Naive thymus-derived CD4-positive, alpha-beta T cell (primary cell): ENCODE results near the gene ERAP2. TPM values are rescaled to one million over a fixed set of nuclear protein-coding genes. Genes with fewer than 3 reads are reported as not detected.
"Not testable (repeated sequence)": the region's sequence is repeated elsewhere in the genome, so short reads cannot be mapped to it uniquely, and the experiment has no call there.

ENCODE experiments used
- ATAC-seq: fragments of 150-1000 bp; cut with Tn5 transposase; 2 replicates; pipeline ENCODE4 v1.10.0; 2021; ENCODE audit warnings: mild to moderate bottlenecking, moderate library complexity
- CTCF ChIA-PET: fragments of 350-600 bp; sonication (Branson Sonifier 250); formaldehyde crosslinking; loops from one replicate; lab custom pipeline; 2021; ENCODE audit warnings: antibody characterized with exemption; lab: Charles Lee
- POLR2A ChIA-PET: fragments of 350-600 bp; sonication (Branson Sonifier 250); formaldehyde crosslinking; loops from one replicate; lab custom pipeline; 2021; ENCODE audit warnings: antibody characterized with exemption, inconsistent platforms; lab: Charles Lee
- DNase-seq, 9 donors: peaks; one replicate each; pipeline versions ENCODE4 v3.0.0 to v3.0.0-alpha.2; 2020 to 2022; ENCODE audit warnings: mixed read lengths in 1 of 9
- H3K27ac ChIP-seq: one replicate; pipeline ENCODE4 v1.7.0; 2013; ENCODE audit warnings: mild to moderate bottlenecking, low read depth, low read length, moderate library complexity
- H3K27me3 ChIP-seq, 2 donors: one replicate each; pipeline ENCODE4 v1.7.0; 2013; ENCODE audit warnings: low read length in 2 of 2, mild to moderate bottlenecking in 2 of 2, moderate library complexity in 2 of 2; ENCODE audit not compliant: control insufficient read depth in 2 of 2, insufficient read depth in 2 of 2
- H3K36me3 ChIP-seq, 3 experiments: 1 replicate in 2 of 3; 2 replicates in 1 of 3; pipeline ENCODE4 v1.7.0; 2013; ENCODE audit warnings: low read length in 3 of 3, mild to moderate bottlenecking in 3 of 3, moderate library complexity in 1 of 3; ENCODE audit not compliant: insufficient read depth in 3 of 3, control insufficient read depth in 2 of 3
- H3K4me1 ChIP-seq, 2 donors: one replicate each; pipeline ENCODE4 v1.7.0; 2013; ENCODE audit warnings: low read length in 2 of 2, mild to moderate bottlenecking in 2 of 2, moderate library complexity in 1 of 2; ENCODE audit not compliant: control insufficient read depth in 2 of 2, insufficient read depth in 2 of 2
- H3K4me3 ChIP-seq: 2 replicates; pipeline ENCODE4 v1.7.0; 2013; ENCODE audit warnings: mild to moderate bottlenecking, low read length
- H3K9me3 ChIP-seq, 3 experiments: 1 replicate in 2 of 3; 2 replicates in 1 of 3; pipeline ENCODE4 v1.7.0; 2013; ENCODE audit warnings: low read length in 3 of 3; ENCODE audit not compliant: control insufficient read depth in 2 of 3
- H3K27ac Mint-ChIP-seq, 9 donors: one replicate each; pipeline ENCODE4 v1.8.0; 2020 to 2022; ENCODE audit warnings: mixed read lengths in 9 of 9, mild to moderate bottlenecking in 8 of 9, moderate library complexity in 5 of 9, inconsistent platforms in 2 of 9
- H3K27me3 Mint-ChIP-seq, 5 donors: one replicate each; pipeline ENCODE4 v1.8.0; 2021 to 2022; ENCODE audit warnings: mixed read lengths in 5 of 5, mild to moderate bottlenecking in 1 of 5
- H3K36me3 Mint-ChIP-seq, 5 donors: one replicate each; pipeline ENCODE4 v1.8.0; 2020 to 2022; ENCODE audit warnings: mixed read lengths in 5 of 5, mild to moderate bottlenecking in 3 of 5, inconsistent platforms in 1 of 5
- H3K4me1 Mint-ChIP-seq, 7 donors: one replicate each; pipeline ENCODE4 v1.8.0; 2020 to 2022; ENCODE audit warnings: mixed read lengths in 7 of 7, mild to moderate bottlenecking in 3 of 7, inconsistent platforms in 1 of 7
- H3K4me3 Mint-ChIP-seq, 10 donors: one replicate each; pipeline ENCODE4 v1.8.0; 2020 to 2022; ENCODE audit warnings: mild to moderate bottlenecking in 10 of 10, mixed read lengths in 10 of 10, moderate library complexity in 6 of 10, inconsistent platforms in 2 of 10
- H3K9me3 Mint-ChIP-seq, 11 donors: one replicate each; pipeline ENCODE4 v1.8.0; 2020 to 2022; ENCODE audit warnings: mixed read lengths in 11 of 11, mild to moderate bottlenecking in 4 of 11, inconsistent platforms in 1 of 11, moderate library complexity in 1 of 11
- intact Hi-C, 2 donors: fragments of 100-400 bp; cut with micrococcal nuclease; formaldehyde crosslinking; loops; one replicate each; pipeline ENCODE4 v1.15.1; 2023
- polyA plus RNA-seq, 2 donors: library from polyadenylated mRNA; unstranded; fragments of 300-500 nt; fragmentation: Illumina TruSeq; gene quantifications; one replicate each; pipeline ENCODE4 v1.2.3, GENCODE V29; 2021
- total RNA-seq, 6 experiments: library from RNA in 5 of 6; stranded (reverse) in 5 of 6; gene quantifications; 1 replicate in 5 of 6; 2 replicates in 1 of 6; pipeline ENCODE4 v1.2.3 and lab custom pipeline; 2021 to 2026

Gene ERAP2
- total and polyA plus RNA-seq, 7 experiments from 2014 or later, result 11.1 to 161 (median 97.2) TPM

DNA sequence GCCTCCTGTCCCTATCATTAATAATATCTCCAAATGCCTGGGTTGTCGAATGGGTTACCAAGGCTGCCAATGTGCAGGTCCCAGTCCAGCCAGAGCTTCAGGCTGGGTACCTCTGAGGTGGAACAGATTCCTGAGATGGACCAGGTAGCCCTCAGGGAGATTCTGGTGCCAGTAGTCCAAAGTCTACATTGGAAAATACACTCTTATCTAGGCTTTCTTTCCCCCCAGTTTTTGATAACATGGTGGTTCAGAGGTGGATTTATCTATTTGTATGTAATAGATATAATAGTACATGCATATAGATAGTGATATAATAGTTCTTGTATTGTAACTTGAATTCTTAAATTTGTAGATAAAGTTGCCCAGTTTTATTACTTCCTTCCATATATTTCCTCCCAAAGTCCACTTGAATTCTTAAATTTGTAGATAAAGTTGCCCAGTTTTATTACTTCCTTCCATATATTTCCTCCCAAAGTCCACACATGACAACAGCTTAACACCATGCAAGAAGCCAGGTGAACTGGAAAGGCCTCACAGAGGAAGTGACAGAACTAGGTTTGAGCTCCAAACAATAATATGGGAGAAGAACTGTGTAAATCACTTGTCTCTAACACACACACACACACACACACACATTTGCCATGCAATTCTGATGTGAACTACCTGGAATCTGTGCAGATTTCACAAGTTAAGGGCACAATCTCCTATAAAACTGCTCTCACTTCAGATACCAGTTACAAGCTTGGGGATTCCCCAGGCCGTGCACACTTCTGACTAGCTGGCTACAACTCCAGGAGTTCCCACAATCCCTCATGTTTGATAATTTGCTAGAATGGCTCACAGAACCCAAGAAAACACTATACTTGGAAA lies 37.9 kb upstream of the ERAP2 start:
- Mint-ChIP-seq H3K4me3 (no peak overlapping the region), H3K4me1 (peaks cover 0 to 17% (median 9%) of the 10 kb centered on the region in 7 donors), H3K36me3 (no peaks in the 10 kb centered on the region), H3K9me3 (no peaks in the 10 kb centered on the region), H3K27ac (no peak overlapping the region), H3K27me3 (peaks cover 0 to 2% (median 0%) of the 10 kb centered on the region in 5 donors)
- Histone ChIP-seq H3K27ac (no peak overlapping the region), H3K27me3 (no peaks in the 10 kb centered on the region), H3K4me1 (no peaks in the 10 kb centered on the region), H3K36me3 (no peaks in the 10 kb centered on the region), H3K4me3 (no peak overlapping the region), H3K9me3 (no peaks in the 10 kb centered on the region)
- POLR2A ChIA-PET, result interaction anchor here (1.1 kb wide), 2 partner anchors 17 to 31 kb away, joined by 3 read pairs; partner anchors contain the start of gene ERAP1
- ATAC-seq, result no peak
- DNase-seq, result no peak
- intact Hi-C loops, result no loop called here
- CTCF ChIA-PET, result interaction anchor here (0.6 to 2.6 kb wide), 4 partner anchors 30 to 322 kb away, joined by 3 to 10 read pairs (median 3); partner anchors contain the start of gene ERAP2

DNA sequence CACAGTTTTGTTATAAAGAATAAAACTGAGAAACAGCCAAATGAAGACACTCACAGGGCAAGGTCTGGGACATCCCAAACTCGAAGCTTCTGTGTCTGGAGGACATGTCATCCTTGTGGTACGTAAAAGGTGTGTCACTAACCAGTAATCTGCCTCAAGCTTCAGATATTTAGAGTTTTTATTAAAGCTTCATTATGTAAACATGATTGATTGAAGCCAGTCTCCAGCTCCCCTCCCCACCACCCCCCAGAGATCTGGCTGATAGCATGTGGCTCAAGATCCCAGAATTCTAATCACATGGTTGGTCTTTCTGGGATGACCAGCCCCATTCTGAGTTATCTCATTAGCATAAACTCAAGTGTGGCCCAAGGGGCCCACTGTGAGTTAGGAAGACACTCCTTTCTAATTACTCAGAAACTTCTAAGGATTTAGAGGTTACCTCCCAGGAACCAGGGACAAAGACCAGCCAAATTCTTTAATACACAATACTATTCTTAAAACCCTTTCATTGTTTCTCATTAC lies 37.2 kb upstream of the ERAP2 start:
- Mint-ChIP-seq H3K27me3 (peaks cover 0 to 2% (median 0%) of the 10 kb centered on the region in 5 donors), H3K9me3 (peaks cover 0 to 5% (median 0%) of the 10 kb centered on the region in 11 donors), H3K27ac (no peak overlapping the region), H3K36me3 (peaks cover 0 to 3% (median 0%) of the 10 kb centered on the region in 5 donors), H3K4me1 (peaks cover 2 to 24% (median 9%) of the 10 kb centered on the region in 7 donors), H3K4me3 (no peak overlapping the region)
- H3K9me3 ChIP-seq, result no peaks in the 10 kb centered on the region
- H3K4me3 ChIP-seq, result no peak overlapping the region
- ChIA-PET CTCF (interaction anchor here (0.6 to 2.6 kb wide), 4 partner anchors 29 to 321 kb away, joined by 3 to 10 read pairs (median 3); partner anchors contain the start of gene ERAP2), POLR2A (interaction anchor here (0.8 to 1.1 kb wide), 3 partner anchors 24 to 132 kb away, joined by 3 to 5 read pairs (median 3); partner anchors contain the start of gene ERAP1)
- H3K4me1 ChIP-seq, result no peaks in the 10 kb centered on the region
- no peaks in the 10 kb centered on the region for H3K36me3 ChIP-seq
- no peak for ATAC-seq
- intact Hi-C loops, result no loop called here
- DNase-seq, result no peak
- H3K27me3 ChIP-seq, result no peaks in the 10 kb centered on the region
- no peak overlapping the region for H3K27ac ChIP-seq

DNA sequence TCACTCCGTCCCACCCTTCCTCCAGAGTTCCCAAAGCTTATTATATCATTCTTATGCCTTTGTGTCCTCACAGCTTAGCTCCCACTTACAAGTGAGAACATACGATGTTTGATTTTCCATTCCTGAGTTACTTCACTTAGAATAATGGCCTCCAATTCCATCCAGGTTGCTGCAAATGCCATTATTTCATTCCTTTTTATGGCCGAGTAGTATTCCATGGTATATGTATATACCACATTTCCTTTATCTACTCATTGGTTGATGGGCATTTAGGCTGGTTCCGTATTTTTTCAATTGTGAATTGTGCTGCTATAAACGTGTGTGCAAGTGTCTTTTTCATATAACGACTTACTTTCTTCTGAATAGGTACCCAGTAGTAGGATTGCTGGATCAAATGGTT lies 34.4 kb upstream of the ERAP2 start:
- peaks cover 0 to 17% (median 5%) of the 10 kb centered on the region in 7 donors for H3K4me1 Mint-ChIP-seq

DNA sequence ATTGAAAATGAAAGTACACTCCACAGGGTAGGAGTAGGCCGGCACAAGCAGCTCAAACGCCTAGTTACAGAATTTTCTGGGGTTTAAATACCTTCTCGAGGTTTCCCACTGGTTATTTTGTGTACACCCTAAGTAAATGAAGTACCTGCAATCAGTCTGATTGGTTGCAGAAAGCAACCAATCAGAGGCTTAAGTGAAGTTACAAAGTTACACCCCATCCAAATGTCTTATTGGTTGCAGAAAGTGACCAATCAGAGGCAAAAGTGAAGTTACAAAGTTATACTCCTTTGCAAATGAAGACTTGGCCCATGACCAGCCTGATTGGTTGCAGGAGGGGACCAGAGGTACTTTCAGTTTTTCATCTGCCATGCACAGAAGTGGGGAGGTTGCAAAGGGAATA lies 33.2 kb upstream of the ERAP2 start:
- ATAC-seq (no peak), DNase-seq (no peak)
- H3K4me1 ChIP-seq, result no peaks in the 10 kb centered on the region
- H3K27me3 Mint-ChIP-seq, result peaks cover 0 to 10% (median 0%) of the 10 kb centered on the region in 5 donors
- H3K27ac ChIP-seq, result no peak overlapping the region
- H3K4me3 Mint-ChIP-seq, result no peak overlapping the region
- no peak overlapping the region for H3K4me3 ChIP-seq
- H3K36me3 Mint-ChIP-seq, result peaks cover 0 to 6% (median 3%) of the 10 kb centered on the region in 5 donors
- ChIA-PET POLR2A (no interaction called here), CTCF (no interaction called here)
- no peaks in the 10 kb centered on the region for H3K27me3 ChIP-seq
- H3K4me1 Mint-ChIP-seq, result peaks cover 0 to 17% (median 5%) of the 10 kb centered on the region in 7 donors
- H3K9me3 Mint-ChIP-seq, result peaks cover 0 to 5% (median 0%) of the 10 kb centered on the region in 11 donors
- intact Hi-C loops, result no loop called here
- H3K36me3 ChIP-seq, result no peaks in the 10 kb centered on the region
- H3K27ac Mint-ChIP-seq, result no peak overlapping the region
- no peaks in the 10 kb centered on the region for H3K9me3 ChIP-seq

More for the DNA sequence above, 34.4 kb upstream of the ERAP2 start:
- H3K9me3 ChIP-seq, intact Hi-C loops, H3K4me3 Mint-ChIP-seq, ATAC-seq, H3K36me3 ChIP-seq, H3K36me3 Mint-ChIP-seq, H3K27me3 Mint-ChIP-seq, DNase-seq, H3K4me3 ChIP-seq, H3K27ac ChIP-seq, H3K27ac Mint-ChIP-seq, CTCF ChIA-PET, H3K4me1 ChIP-seq, H3K9me3 Mint-ChIP-seq, H3K27me3 ChIP-seq: not testable (repeated sequence)
- POLR2A ChIA-PET, result interaction anchor here (0.6 kb wide), 1 partner anchor 34 kb away, joined by 6 read pairs; the partner anchor contains the start of gene ERAP1

DNA sequence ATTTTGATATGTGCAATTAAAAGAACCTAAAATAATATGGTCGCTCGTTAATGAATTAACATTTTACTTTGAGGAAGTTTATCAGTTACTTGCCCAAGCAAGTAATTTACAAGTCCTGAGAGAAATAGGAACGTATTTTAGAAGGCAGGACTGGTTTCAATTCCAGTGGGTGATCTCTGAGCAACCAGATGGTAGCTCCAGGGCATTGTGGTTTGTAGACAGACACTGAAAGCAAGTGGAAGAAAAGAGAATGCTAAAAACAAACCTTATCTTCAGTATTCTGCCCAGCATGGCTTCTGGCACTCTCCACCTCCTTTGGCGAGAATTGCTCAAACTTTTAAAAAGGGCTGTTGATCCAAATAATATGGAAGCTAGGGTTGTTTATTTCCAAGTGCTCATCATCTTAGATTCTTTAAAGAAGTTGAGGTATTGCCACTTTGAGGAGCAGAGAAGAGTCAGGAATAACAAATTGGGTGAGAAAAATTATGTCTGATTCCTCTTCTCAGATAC lies 31.8 kb upstream of the ERAP2 start:
- ATAC-seq (no peak), DNase-seq (no peak)
- intact Hi-C loops, result no loop called here
- no peak overlapping the region for H3K27ac ChIP-seq
- no peaks in the 10 kb centered on the region for H3K36me3 ChIP-seq
- H3K4me3 Mint-ChIP-seq, result no peak overlapping the region
- ChIA-PET POLR2A (no interaction called here), CTCF (interaction anchor here (1.4 kb wide), 1 partner anchor 24 kb away, joined by 3 read pairs; no protein-coding TSS in a partner anchor)
- H3K4me3 ChIP-seq, result no peak overlapping the region
- no peaks in the 10 kb centered on the region for H3K27me3 ChIP-seq
- H3K4me1 Mint-ChIP-seq, result peaks cover 0 to 16% (median 5%) of the 10 kb centered on the region in 7 donors
- no peaks in the 10 kb centered on the region for H3K4me1 ChIP-seq
- no peak overlapping the region for H3K27ac Mint-ChIP-seq
- H3K27me3 Mint-ChIP-seq, result peaks cover 0 to 22% (median 0%) of the 10 kb centered on the region in 5 donors
- H3K36me3 Mint-ChIP-seq, result peaks cover 0 to 6% (median 6%) of the 10 kb centered on the region in 5 donors
- peaks cover 0 to 8% (median 2%) of the 10 kb centered on the region in 11 donors for H3K9me3 Mint-ChIP-seq
- H3K9me3 ChIP-seq, result no peaks in the 10 kb centered on the region

DNA sequence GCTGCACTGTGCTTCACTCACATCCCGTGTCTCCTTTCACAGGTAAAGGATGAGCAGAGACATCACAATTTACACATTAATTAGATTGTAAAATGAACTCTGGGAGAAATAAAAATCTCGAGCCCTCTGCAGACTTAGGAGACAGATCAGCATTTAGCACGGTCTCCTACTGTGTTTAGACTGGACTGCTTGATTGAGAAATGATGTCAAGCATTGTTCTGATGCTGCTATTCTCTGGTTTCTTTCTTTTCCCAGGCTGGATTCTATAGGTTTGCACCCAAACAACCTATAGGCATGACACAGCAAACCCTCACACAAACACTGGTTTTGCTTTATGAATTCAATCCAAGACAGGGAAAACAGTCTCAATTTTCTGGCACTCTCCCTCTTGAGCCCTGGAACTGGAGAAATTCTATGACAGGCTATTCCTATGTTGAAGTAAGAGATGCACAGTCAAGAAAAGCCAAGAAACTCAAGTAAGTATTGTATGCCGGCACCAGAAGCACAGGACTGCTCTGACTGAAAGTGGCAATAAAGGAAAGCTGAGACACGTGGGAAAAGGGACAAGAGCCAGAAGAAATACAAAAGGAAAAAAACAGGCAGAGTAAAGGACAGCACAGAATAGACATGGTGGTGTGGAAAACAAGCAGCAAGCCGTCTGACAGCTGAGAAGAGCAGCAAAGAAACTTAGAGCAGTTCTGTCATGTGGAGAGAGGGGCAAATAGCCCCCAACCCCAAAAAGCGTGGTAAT lies 24.8 kb upstream of the ERAP2 start:
- Histone ChIP-seq H3K27me3 (no peaks in the 10 kb centered on the region), H3K36me3 (no peaks in the 10 kb centered on the region), H3K27ac (no peak overlapping the region), H3K9me3 (no peaks in the 10 kb centered on the region), H3K4me3 (no peak overlapping the region), H3K4me1 (no peaks in the 10 kb centered on the region)
- POLR2A ChIA-PET, result interaction anchor here (0.7 kb wide), 2 partner anchors 9 to 111 kb away, joined by 3 to 4 read pairs; no protein-coding TSS in a partner anchor
- Mint-ChIP-seq H3K4me1 (no peaks in the 10 kb centered on the region), H3K27ac (no peak overlapping the region), H3K36me3 (peaks cover 0 to 6% (median 3%) of the 10 kb centered on the region in 5 donors), H3K9me3 (peaks cover 0 to 8% (median 0%) of the 10 kb centered on the region in 11 donors), H3K4me3 (no peak overlapping the region), H3K27me3 (peaks cover 0 to 47% (median 0%) of the 10 kb centered on the region in 5 donors)
- intact Hi-C loops, result no loop called here
- CTCF ChIA-PET, result no interaction called here
- ATAC-seq (no peak), DNase-seq (no peak)
